GM06990 (cell line): Measurements from ENCODE around the gene NMNAT2.
"Not testable (repeated sequence)": the region's sequence is repeated elsewhere in the genome, so short reads cannot be mapped to it uniquely, and the experiment has no call there.

Source experiments
- DNase-seq: peaks from one replicate; pipeline ENCODE4 v3.0.0-alpha.2; 2011; ENCODE audit not compliant: insufficient read length; ENCODE audit errors: extremely low read depth
- H3K27me3 ChIP-seq: replicated peaks from 2 replicates; pipeline ENCODE4 v1.6.0; 2011; ENCODE audit warnings: low read length; ENCODE audit not compliant: control insufficient read depth, insufficient read depth
- H3K36me3 ChIP-seq: 2 replicates; pipeline ENCODE4 v1.5.1; 2011; ENCODE audit warnings: low read length; ENCODE audit not compliant: control insufficient read depth, insufficient read depth
- H3K4me3 ChIP-seq: replicated peaks from 2 replicates; pipeline ENCODE4 v1.5.1; 2011; ENCODE audit warnings: low read depth, mild to moderate bottlenecking, control low read depth, low read length
- TF ChIP-seq, protein P1 (sequence below): IDR thresholded peaks from 2 replicates; pipeline ENCODE4 v1.5.1; 2011; ENCODE audit warnings: low read length, control low read depth, mild to moderate bottlenecking, inconsistent platforms; ENCODE audit not compliant: insufficient read depth, poor library complexity, severe bottlenecking

The NMNAT2 gene

DNA sequence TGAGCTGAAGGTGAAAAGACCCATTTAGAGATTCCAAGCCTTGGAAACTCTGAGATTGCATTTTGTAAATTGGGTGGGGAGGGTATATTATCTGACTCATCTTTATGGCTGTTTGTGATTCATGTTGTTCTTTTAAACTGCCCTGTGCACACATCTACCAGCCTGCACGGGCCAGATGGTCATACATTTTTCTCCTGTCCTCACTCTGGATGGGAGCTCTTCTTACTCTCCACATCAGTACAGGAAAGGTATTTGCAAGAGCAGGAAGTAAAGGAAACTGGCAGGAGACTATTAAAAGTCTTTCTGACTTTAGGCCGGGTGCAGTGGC lies 14.3 kb upstream of the NMNAT2 start:
- no peaks in the 10 kb centered on the region for H3K36me3 ChIP-seq
- TF ChIP-seq, protein P1, sequence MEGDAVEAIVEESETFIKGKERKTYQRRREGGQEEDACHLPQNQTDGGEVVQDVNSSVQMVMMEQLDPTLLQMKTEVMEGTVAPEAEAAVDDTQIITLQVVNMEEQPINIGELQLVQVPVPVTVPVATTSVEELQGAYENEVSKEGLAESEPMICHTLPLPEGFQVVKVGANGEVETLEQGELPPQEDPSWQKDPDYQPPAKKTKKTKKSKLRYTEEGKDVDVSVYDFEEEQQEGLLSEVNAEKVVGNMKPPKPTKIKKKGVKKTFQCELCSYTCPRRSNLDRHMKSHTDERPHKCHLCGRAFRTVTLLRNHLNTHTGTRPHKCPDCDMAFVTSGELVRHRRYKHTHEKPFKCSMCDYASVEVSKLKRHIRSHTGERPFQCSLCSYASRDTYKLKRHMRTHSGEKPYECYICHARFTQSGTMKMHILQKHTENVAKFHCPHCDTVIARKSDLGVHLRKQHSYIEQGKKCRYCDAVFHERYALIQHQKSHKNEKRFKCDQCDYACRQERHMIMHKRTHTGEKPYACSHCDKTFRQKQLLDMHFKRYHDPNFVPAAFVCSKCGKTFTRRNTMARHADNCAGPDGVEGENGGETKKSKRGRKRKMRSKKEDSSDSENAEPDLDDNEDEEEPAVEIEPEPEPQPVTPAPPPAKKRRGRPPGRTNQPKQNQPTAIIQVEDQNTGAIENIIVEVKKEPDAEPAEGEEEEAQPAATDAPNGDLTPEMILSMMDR, result no peak
- no peak overlapping the region for H3K4me3 ChIP-seq
- no peak for DNase-seq
- H3K27me3 ChIP-seq, result no peaks in the 10 kb centered on the region

DNA sequence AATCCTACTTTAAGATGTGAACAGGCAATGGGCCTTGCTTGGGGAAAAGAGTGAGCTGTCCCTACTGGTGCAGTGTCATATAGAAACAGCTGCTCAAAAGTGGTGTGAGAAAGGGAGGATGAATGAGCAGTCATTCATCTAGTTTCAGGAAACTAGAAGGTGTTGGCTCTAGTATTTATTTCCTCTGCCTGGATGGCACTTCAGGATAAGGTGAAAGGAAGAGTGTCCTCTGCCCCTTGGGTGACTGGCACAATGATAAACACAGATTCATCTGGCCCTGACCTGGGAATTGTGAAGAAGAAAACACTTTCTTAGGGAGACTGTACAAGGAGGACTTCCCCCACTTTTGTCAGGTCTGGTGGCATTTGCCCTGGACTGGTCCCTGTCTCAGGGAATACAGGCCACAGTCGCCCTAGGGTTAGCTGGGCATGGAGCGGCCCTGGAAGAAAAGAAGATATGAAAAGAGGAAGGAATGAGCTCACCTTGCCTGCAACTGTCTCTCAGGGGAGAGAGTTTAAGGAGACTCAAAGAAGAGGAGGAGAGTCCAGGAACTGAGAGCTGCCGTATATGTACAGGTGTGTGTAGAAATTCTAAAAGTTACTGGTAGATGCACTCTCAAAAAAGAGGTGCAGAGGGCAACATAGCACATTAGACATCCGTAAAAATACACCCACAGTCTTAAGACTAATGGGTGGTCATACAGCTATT lies 13.8 kb upstream of the NMNAT2 start:
- TF ChIP-seq, protein P1, result no peak
- H3K36me3 ChIP-seq, result no peaks in the 10 kb centered on the region

DNA sequence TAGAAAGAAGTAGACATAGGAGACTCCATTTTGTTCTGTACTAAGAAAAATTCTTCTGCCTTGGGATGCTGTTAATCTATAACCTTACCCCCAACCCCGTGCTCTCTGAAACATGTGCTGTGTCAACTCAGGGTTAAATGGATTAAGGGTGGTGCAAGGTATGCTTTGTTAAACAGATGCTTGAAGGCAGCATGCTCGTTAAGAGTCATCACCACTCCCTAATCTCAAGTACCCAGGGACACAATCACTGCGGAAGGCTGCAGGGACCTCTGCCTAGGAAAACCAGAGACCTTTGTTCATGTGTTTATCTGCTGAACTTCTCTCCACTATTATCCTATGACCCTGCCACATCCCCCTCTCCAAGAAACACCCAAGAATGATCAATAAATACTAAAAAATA lies 9.4 kb upstream of the NMNAT2 start:
- not testable (repeated sequence) for DNase-seq, H3K4me3 ChIP-seq, H3K36me3 ChIP-seq, H3K27me3 ChIP-seq

More for the DNA sequence above, 13.8 kb upstream of the NMNAT2 start:
- DNase-seq, result no peak
- H3K4me3 ChIP-seq, result no peak overlapping the region
- no peaks in the 10 kb centered on the region for H3K27me3 ChIP-seq

DNA sequence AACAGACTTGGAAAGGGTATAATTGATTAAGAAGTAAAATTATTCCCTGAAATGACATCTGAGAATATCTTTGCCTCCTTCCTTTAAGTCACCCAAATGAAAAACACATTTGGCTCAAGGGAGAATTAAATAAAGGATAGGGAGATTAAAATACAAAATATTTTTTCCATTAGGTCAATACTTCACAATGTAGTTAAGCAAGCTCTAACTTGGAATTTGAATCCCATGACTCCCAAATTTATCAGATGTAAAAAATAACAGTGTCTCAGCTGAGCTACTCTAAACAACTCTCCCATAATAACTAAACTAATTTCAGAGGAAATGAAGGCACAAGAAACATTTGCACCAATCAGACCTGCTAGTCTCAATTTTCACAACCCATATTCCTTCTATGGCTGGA lies 6.5 kb upstream of the NMNAT2 start:
- TF ChIP-seq, protein P1, result no peak
- Histone ChIP-seq H3K36me3 (no peaks in the 10 kb centered on the region), H3K4me3 (no peak overlapping the region), H3K27me3 (no peaks in the 10 kb centered on the region)
- no peak for DNase-seq

DNA sequence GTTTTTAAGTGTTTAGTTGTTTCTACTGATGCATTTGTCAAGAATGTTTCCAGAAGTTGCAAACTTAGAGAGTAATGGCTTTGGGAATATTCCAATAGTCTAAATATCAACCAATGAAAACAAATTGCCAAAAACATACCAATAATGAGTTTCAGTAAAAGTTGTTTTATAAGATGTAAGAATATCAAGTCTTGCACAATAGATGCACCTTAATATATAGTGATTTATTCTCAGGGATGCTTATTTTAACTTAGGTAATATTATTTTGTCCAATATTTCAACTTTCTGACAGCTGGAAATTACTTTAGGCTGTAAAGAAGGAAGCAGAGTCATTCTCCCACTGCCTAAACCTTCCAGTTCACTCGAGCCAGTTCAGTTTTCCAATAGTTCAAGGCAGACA lies 5.4 kb upstream of the NMNAT2 start:
- Histone ChIP-seq H3K36me3 (no peaks in the 10 kb centered on the region), H3K4me3 (no peak overlapping the region), H3K27me3 (no peaks in the 10 kb centered on the region)
- no peak for DNase-seq
- TF ChIP-seq, protein P1, result no peak

DNA sequence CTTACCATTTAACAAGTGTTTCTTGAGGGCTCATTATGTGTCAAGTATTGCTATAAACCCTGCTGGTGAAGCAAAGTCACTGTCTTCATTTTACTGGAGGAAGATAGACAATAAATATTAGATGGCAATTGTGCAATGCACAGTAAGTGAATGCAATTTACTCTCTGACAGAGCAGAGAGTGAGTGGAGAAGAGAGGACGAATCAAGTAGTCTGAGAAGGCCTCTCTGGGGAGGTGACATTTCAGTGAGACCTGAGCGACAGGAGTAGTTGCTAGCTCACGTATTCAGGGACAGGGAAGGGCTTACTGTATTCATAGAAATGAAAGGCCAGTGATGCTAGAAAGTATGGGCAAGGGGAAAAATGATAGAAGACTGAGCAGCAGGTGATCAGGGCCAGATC lies 1.2 kb upstream of the NMNAT2 start:
- DNase-seq, result no peak
- Histone ChIP-seq H3K27me3 (no peaks in the 10 kb centered on the region; the same call in 1 of the 2 replicates), H3K36me3 (no peaks in the 10 kb centered on the region), H3K4me3 (no peak overlapping the region)
- TF ChIP-seq, protein P1, result no peak
